ENCODE data around the gene CACNA1H.

The CACNA1H gene

DNA sequence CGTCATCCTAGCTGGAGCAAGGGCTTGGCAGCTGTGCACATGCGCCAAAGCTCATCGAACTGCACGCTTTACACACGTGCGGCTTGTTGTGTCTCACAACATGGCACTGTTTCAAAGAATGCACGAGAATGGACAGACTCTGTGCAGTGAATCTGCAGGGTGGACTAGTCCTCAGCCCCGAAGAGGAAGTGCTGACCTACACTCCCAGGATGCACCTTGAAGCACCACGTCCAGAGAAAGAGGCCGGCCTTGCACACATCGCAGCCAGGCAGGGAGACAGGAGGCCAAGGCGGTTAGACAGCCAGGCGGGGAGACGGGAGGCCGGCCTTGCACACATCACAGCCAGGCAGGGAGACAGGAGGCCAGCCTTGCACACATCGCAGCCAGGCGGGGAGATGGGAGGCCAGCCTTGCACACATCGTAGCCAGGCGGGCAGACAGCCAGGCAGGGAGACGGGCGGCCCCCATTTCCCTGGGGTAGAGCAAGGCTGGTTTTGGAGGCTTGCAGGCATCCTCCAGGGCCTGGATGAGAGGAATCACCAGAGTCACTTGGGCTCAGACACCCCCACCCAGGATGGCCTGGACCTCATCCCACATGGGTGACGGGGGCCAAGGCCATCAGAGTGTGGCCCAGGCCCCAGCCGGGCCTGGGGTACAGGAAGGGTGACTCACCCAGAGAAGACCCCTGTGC lies 9.0 kb upstream of the CACNA1H start:
- no peak for FAIRE-seq

DNA sequence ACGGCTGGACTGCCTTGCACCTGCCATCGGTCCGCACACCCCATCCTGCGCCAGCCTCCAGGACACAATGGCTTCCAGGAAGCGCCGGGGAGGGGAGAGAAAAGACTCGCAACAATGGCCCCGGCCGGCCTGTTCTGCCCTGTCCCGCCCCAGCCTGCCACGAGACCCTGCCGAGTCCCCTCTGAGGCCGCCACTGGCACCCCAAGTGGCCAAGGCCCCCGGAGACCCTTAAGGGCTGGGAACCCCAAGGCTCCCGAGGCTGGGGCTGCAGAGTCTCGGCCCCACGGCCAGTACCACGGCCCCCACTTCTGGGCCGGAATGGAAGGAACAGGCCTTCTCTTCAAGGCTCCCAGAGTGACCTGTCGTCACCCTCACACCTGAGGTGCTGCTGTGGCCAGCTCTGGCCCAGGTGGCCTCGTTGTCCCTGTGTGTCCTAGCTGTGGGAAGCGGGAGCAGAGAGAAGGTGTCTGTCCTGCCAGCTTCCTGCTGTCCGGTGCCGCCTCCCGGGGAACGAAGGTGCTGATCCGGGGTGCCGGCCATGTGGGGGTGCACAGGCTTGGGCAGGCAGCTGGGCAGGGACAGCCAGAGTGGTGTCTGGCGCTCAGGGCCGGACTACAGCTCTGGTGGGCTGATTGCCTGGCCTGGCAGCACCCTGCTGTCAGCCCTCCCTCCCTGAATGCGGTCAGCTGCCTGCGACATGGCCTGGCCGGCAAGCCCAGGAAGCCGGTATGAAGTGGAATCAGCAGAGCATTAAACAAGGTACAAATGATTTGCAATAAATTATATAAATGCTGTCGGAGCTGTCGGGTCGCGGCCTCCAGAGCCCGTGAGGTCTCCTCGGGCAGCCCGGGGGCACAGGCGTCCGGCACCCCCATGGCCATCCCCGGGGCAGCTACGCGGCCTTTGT lies 8.2 kb upstream of the CACNA1H start:
- no peak for FAIRE-seq

DNA sequence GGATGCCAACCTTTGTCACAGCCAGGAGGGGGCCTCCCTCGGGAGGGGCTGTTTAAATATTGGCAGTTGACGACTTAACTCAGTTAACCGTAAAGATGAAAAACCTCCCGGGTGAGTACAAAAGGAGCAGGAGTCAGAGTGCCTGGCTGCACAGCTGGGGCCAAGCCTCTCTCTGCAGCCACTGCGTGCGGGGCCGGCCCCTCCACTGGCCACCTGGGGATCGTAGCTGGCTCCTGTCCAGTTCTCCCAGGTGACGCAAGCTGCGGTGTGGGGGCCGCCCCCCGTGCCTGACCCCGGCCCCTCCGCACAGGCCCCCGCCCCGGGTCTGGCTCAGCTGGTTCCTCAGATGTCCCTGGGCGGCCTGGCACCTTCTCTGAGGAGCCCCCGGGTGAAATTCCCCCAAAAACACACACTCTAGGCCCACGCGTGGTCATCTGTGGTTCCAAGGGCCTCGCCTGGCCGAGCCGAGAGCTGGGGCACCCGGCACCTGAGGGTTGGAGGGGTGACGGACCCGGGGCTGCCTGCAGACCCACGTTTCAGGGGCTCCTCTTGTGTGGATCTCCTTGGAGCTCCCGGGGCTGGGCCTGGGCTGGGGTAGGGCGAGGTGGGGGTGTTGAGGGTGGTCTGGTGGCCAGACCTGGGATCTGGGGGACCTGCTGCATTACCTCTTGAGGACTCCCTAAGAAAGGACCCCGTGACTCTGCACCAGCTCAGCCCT lies 7.4 kb upstream of the CACNA1H start:
- FAIRE-seq = no peak

DNA sequence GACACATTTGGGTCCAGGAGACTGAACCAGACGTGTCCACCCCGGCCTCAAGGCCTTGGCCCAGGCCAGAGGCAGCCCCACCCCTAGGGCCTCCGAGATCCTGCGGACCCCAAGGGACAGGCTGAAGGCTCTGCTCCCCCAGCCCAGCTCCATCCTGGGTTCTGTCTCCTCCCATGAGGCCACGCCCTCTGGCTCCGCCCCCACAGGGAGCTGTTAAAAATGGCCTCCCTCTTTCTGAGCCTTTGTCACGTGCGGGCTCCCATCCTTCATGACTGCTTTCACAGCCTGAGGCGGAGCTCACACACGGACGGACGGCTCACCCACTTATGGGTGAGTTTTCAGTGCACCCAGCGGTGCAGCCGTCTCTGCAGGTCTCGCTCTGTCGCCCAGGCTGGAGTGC lies 6.5 kb upstream of the CACNA1H start:
- no peak for FAIRE-seq

DNA sequence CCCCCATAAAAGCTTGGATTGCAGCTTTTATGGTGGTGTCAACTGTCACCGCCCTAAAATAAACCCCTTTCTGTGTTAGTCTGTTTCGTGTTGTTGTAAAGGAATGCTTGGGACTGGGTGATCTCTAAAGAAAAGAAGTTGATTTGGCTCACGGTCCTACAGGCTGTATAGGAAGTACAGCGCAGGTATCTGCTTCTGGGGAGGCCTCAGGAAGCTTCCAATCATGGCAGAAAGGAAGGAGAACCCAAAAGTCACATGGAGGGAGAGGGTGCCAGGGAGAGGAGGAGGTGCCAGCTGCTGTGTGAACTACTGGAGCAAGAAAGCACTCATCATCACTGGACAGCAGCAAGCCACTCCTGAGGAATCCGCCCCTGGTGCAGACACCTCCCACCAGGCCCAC lies 5.9 kb upstream of the CACNA1H start:
- FAIRE-seq = no peak

DNA sequence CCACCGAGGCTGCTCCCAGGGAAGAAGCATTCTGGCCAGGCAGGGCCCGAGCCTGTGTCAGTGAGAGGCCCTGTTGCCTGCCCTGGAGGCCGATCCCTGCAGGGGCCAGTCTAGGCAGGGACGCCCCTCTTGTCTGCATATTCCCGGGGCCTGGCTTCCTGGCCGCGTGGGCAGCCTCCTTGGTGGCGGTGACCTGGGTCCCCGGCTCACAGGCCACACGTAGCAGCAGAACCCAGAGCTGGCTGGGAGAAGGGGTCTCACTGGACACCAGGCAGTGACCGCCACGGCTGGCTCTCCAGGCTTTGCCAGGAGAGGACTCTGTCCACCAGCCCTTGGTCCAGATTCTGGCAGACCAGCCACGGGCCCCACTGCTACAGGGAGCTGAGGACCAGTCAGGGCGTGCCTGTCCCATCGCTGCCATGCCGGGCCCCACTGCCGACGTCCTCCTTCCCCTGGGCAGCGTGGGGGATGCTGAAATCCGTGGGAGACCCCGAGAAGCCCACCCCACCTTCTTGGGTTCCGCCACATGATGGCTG lies 3.7 kb upstream of the CACNA1H start:
- FAIRE-seq = no peak

DNA sequence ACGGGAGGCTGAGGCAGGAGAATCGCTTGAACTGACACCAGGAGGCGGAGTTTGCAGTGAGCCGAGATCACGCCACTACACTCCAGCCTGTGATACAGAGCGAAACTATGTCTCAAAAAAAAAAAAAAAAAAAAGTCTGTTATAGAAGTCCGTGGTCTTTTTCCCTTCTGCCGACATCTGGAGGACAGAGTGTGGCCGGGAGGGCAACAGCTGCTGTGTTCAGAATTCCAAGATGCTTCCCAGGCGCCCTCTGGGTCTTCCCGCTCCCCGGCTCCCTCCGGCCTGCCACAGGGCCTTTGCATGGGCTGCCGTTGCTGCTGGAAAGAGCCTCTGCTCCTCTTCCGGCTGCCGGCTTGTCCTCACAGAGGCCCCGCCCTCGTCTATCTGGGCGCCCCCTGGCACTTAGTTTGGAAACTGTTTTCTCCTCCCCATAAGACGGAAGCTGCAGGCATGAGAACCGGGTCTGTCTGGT lies 2.4 kb upstream of the CACNA1H start:
- FAIRE-seq = no peak

DNA sequence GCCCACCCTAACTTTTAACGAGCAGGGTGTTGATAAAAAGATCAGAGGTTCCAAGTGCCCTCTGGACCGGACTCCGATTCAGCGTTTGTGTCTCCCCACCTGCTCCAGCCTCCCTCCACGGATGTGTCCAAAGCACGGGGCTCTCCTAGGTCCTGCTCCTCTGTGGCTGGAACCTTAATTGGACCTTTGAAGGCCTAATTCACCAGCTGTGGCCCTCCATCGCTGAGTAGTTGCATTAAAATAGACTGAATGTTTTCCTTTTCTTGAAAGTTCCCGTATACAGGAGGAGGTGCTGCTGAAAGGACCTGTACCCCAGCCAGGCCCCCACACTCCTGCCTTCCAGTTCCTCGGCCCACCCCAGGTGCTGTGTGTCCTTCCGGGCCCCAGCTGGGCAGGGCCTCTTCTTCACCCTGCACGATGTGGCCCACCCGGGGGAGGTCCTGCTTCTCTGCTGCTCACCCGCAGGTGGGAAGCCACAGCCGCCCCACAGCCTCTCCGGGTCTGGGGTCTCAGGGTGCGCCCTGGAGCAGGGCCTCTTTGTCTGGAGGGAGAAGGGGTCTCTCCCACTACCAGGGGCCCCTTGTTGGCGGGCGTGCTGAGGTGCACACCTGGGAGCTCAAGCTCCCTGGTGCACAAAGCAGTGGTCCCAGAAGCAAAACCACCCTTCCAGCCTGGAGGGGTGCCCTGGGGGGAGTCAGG lies 1.3 kb upstream of the CACNA1H start:
- FAIRE-seq = no peak

DNA sequence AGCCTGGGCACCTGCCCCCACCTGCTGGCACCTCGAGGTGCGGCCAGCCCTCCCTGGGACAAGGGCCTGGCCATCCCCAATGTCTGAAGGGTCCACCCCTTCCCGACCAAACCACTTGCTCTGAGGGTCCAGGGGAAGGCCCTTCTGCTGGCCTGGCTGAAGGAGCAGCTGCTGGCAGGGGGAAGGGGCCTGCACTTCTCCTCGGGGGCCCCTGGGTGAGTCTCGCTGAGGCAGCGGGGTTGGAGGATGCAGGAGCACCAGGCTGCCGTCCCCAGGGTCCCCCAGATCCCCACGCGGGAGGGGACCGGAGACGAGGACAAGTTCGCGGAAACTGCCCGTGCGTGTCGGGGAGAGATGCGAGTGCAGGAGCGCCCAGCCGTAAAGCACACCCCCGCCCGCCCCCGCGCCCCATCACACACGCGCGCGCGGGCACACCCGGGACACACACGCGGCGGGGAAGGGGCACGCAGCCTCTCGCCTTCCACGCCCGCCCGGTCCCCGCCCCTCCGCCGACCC lies 725 bp upstream of the CACNA1H start:
- no peak for FAIRE-seq

DNA sequence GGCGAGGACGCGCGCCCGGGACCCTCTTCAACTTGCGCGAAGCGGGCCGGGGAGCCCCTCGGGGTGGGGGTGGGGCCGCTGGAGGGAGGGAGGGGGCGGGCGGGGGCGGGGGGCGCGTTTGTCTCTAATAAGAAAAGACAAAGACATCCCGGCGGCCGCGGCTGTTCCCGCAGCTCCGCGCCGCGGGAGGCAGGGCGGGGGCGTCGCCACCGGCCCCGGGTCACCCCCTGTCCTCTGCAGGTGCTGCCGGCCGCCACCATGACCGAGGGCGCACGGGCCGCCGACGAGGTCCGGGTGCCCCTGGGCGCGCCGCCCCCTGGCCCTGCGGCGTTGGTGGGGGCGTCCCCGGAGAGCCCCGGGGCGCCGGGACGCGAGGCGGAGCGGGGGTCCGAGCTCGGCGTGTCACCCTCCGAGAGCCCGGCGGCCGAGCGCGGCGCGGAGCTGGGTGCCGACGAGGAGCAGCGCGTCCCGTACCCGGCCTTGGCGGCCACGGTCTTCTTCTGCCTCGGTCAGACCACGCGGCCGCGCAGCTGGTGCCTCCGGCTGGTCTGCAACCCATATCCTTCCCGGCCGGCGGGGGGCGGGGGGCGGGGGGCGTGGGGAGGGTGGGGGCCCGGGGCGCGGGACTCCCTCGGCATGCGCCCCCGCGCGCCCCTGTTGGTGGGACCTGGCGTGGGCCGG lies 714 bp downstream of the CACNA1H start:
- FAIRE-seq = no peak

DNA sequence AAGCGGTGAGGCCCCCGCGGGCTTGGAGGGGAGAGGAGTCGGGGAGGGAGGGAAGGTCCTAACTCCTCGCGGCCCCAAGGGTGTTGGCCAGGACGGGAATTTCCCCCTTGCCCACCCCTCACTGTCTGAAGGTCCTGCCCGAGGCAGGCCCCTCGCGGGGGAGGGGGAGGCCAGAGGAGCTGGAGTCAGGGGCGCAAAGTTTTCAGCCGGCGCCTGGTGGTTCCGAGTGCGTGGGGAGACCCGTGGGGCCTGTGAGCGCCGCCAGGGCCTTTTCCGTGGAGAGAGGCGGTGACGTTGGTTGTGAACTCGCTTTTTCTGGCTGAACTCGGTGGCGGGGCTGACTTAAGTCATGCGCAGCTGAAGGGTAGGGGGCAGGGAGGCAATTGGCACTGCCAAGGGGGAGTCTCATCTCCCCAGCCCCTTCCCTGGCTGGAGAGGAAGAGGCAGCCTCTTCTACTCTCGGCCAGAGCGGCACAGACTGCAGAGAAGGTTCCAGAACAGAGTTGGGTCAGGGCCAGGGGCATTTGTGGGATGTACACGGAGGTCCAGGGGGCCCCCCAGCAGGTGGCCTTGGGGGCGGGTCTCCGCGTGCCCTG lies 1.5 kb downstream of the CACNA1H start:
- FAIRE-seq = no peak

DNA sequence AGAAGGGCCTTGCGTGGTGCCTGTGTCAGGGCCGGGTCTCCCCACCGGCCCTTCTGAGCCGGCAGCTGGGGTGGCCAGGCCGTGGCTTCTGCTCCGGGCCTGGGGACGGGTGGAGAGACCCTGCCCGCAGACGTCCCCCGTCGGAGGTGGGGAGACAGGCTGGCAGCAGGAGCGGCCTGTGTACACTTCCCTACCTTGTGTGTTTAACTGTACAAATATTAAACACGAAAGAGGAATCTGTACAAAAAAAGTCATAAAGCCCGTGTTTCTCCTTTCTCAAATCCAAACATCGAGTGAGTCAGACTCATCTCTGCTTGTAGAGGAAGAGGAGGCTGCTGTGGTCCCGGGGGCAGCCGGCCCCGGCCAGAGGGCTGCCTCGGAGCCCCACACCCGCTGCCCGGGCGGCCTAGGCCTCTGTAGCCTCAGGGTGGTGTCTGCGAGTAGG lies 2.0 kb downstream of the CACNA1H start:
- FAIRE-seq = no peak

DNA sequence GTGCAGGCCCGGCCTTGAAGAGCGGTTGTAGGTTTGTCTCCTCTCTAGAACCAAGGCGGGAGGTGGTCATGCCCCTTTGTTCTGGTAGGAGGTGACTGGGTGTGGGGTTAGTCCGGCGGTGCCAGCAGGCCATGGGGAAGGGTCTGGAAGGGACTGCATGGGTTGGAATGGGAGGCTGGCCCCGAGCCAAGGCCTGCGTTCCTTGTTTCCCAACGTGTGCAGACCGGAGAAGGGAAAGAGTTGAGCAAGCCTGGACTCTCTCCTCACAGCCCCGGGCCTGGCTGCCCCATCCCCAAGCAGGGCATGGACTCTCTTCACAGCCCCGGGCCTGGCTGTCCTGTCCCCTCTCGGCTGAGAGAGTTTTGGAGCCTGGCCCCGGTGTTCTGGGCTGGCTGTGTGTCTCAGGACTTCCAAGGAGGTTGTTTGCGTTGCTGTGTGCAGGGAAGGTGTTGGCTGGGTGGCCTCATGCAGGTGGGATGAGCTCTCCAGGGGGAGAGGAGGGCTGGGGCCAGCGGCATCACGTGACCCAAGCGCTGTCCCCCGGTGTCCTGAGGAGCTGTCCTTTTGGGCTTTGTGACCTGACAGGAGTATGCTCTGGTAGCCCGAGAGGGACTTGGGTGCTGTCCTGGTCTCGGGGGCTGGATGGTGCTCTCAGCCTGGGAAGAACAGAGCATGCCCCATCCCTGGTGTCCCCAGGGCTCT lies 2.6 kb downstream of the CACNA1H start:
- FAIRE-seq = no peak

DNA sequence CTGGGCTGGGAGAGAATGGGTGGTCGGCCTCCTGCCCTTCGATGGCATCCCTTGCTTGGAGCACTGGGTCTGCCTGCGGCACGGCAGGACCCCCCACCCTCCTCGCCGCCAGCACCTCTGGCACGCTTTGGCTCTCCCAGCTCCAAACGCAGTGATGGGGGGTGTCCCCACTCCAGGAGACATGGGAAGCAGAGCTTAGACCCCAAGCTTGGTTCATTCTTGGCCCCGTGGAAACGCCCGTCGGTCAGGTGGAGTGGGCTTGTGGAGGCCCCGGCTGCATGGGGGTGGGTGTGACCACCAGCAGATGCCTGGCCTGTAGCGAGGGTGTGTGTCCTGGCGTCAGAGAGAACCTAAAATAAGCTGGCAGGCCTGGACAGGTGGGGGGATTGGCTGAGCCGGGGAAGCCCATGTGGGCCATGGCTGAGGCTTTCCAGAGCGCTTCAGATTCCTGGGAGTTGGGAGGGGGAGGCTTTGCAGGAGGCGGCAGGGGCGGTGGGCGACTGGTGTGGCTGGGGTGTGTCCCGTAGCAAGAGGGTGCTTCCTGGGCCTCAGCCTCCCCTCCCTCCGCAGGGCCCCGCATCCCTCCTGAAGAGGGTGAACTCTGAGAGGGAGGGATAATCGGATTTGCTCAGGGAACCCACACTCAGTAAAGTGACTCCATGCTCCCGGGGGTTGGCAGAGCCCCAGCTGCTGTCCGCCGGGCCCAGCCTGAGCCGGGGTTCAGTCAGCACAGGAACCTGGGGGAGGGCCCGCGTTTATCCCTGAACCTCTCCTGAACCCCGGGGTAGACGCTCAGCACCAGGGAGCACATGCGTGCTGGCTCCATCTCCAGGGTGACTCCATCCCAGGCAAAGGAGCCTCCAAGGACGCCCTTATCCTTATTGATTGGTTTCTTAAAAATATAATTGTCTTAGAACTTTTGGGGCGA lies 3.4 kb downstream of the CACNA1H start:
- no peak for FAIRE-seq

DNA sequence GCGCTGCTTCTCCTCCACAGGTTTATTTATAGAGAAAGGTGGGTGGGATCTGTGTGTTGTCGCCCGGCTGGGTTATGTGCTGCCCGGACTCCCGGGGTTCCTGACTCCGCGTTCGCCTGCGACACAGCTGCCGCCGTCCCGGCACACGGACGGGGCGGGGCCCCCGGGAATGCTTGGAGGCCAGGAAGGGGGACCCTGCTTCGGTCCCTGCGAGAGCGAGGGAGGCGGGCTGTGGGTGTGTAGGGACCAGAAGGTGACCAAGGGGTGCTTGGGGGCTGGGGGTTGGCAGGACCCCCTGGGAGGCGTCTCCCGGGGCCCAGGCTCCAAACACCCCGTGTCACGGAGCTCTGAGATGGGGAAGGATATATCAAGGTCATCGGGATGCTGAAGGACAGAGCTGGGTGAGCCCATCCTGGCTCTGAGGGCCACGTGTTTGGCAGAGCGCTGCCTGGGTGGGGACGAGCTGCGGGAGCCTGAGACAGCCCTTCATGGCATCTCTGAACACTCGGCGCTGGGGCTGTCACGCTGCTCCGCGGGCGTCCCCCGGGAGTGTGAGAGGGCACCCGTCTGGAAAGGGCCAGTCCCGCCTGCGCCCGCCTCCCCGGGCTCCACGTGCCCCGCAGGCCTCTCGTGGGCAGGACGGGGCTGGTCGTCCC lies 4.2 kb downstream of the CACNA1H start:
- FAIRE-seq = no peak

DNA sequence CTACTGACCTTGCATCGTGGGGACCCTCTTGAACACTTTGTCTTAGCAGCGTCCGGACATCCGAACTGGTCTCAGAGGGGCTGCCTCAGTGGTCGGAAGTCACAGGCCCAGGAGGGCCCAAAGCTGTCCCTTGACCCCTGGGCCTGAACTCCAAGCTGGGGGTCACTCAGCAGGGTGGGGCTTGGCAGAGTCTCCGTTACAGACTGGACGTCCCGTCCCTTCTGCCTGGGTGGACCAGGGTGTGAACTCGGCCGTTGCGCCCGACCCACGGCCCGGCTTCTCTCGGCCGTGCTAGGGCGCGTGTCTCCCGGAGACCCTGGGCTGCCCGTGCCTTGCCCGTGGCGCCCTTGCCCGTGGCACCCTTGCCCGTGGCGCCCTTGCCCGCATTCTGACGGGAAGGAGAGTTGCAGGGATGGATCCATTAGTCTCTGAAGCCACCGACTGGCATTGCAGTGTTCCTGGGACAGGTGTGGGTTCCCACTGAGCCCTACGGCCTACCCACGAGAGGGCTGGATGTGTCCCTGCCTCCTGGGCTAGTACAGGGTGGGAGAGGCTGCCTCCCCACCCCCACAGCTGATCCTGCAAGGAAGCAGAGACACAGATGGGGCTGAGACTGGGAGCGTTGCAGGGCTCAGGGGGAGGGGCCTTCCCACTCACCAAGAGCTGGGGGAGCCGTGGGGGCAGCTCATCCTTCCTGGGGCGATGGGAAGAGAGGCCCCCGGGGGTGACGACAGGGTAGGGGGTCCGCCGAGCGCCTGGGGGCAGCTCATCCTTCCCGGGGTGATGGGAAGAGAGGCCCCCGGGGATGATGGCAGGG lies 4.9 kb downstream of the CACNA1H start:
- no peak for FAIRE-seq

DNA sequence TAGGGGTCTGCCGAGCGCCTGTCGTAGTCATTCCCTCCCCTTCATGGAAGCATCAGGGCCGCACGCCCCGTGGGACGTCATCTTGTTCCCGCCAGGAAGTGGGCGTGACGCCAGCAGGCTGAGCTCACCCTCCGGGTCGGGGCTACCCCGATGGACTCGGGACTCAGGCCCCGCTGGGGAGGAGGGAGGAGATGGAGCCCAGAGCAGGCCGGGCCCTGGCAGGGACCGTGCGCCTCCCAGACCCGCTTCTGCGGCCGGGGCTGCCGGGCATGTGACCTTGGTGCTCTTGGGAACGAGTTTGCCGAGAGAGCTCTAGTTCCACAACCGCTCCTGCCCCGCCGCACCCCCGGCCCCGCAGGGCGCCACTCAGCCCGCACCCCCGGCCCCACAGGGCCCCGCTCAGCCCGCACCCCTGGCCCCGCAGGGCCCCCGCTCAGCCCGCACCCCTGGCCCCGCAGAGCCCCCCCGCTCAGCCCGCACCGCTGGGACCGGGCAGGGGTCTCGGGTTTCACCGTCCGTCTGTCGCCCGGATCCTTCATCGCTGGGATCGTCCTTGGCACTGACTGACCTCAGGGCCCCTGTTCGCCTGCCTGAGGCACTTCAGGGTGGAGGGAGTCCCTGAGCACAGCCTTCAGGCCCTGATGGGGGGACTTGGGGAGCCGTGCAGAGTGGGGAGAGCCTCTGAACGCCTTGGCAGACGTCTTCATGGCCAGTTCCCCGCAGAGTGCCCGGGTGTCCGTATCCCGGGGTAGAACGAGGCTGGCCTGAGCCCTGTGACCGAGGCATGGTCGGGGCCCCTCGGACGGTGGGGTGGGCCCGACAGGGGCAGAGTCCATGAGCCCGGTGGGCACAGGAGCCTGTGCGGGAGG lies 5.8 kb downstream of the CACNA1H start:
- no peak for FAIRE-seq
